GM18870 (cell line): ENCODE results near the gene C1QBP.
"Not testable (repeated sequence)": the region's sequence is repeated elsewhere in the genome, so short reads cannot be mapped to it uniquely, and the experiment has no call there.

Source experiments
- ATAC-seq: cut with Tn5 transposase; IDR thresholded peaks from one replicate; pipeline ENCODE4 v1.9.1; 2021; ENCODE audit warnings: moderate library complexity; ENCODE audit not compliant: unreplicated experiment

The C1QBP gene, protein sequence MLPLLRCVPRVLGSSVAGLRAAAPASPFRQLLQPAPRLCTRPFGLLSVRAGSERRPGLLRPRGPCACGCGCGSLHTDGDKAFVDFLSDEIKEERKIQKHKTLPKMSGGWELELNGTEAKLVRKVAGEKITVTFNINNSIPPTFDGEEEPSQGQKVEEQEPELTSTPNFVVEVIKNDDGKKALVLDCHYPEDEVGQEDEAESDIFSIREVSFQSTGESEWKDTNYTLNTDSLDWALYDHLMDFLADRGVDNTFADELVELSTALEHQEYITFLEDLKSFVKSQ

DNA sequence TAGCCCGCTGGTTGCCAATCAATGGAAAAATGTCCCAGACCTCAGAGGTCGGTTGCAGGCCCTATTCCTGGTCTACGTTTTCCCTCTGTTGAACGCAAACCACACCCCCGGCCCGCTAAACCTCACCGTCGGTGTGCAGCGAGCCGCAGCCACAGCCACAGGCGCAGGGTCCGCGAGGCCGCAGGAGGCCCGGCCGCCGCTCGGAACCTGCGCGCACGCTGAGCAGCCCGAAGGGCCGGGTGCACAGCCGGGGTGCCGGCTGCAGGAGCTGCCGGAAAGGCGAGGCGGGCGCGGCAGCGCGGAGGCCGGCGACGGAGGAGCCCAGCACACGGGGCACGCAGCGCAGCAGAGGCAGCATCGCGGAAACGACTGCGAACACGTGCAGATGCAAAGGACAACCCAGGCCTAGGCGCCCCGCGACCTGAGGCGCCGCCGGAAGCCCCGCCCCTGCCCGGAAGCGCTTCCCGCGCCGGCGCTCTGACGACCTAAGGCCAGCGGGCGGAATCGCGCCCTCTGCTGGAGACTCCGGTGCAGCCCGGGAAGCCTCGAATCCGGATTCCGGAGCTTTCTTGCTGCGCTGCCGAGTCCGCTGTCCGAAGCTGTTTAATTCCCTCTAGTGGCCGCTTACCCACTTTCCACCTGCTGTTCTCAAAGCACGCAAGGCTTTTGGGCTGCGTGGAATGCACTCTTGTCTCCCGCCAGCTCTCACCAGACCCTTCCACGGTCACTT lies at the start of gene C1QBP:
Gene C1QBP (minus strand): TSS at position 440 of the 730 bp plus-strand sequence. CDS start 82 bp downstream, at position 358.
- ATAC-seq, result peak; percentile 60

DNA sequence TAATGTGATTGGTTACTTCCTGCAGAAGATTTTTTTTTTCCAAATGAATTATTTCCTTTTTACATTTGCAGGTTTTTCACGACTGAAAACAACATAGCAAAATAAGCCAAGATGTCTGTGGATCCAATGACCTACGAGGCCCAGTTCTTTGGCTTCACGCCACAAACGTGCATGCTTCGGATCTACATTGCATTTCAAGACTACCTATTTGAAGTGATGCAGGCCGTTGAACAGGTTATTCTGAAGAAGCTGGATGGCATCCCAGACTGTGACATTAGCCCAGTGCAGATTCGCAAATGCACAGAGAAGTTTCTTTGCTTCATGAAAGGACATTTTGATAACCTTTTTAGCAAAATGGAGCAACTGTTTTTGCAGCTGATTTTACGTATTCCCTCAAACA lies 49.8 kb upstream of the C1QBP start:
- ATAC-seq, result no peak

DNA sequence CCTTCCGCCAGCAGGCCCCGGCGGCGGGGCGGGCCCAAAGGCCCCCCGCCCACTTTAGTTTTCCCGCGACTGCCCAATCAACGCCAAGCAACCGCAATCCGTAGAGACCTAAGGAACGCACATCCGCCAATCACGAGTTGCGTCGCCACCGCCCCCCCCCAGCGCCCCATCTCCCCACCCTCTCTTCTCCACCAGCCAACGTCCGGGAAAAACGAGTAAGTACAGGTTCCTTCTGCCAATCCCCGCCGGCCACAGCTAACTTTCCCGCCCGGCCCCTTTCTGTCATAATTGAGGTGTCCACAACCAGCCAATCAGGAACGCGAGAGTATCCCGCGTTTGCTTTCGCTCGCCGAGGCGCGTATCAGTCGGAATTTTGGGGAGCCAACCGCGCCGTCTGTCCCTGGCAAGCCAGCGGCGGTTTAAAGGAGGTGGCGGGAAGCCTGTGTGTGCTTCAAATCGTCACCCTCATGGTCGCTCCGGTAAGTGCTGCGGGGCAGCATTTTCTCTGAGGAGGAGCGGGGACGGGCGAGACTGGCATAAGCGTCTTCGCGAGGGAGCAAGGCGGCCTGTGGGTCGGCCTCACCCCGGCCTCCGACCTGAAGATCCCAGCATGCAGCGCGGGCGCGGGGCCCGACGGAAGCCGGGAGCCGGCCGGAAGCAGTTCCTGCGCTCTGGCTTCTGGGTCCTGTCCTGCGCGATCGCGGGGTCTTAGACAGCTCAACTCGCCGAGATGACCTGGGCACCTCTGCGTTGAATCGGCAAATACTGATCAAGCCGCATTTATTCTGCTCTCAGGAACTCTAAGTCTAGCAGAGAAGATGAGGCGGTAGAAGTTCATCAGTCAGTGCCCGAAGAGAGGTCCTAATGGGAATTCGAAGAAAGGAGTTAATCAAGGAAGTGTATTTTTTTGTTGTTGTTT lies 47.5 kb upstream of the C1QBP start, which contains the start of gene MIS12:
Gene MIS12 (plus strand): TSS at position 361 of the 919 bp plus-strand sequence. CDS start 2,297 bp downstream, outside the sequence.
- ATAC-seq, result peak; percentile 89

DNA sequence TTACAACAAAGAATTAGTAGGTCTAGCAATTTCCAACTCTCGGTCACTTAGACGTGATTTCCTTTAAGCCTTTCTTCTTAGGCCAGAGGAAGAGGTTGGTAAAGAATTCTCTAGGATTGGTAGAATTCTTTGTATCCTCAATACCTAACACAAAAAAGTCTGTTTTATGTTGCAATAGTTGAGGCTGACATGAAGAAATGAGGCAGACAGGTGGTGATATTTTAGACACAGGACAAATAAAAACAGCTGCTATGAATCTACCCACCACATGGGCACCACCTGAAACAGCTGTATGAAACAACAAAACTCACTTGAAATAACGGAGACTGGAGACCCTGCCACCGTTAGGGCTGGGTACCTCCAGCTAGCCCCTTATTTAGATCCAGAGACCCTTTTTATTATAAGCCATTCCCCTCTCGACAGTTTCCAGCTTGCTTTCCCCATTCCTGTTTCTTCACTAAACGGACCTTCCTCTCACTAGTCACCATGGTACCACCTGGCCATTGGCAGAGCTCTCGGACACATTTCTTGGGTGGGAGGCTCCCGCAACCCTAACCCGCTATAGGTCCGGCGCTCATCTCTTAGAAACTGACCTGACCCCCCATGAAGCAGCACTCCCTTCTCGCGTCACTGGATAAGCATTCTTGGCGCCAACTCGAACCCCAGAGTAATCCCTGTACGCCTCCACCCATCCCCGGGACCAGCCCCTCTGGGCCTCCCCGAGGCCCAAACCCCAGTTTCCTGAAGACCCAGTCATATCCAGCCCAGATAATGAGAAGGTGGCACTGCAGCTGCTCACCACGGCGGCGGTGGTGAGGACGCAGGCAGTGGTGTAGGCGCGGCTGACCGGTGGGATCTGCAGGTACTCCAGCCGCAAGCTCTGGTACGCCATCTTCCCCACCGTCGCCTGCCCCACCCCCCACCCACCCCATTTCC lies 46.6 kb upstream of the C1QBP start, which contains the start of gene DERL2:
Gene DERL2 (minus strand): TSS at position 909 of the 936 bp plus-strand sequence. CDS start 17 bp downstream, at position 892.
- peak; percentile 12 for ATAC-seq

DNA sequence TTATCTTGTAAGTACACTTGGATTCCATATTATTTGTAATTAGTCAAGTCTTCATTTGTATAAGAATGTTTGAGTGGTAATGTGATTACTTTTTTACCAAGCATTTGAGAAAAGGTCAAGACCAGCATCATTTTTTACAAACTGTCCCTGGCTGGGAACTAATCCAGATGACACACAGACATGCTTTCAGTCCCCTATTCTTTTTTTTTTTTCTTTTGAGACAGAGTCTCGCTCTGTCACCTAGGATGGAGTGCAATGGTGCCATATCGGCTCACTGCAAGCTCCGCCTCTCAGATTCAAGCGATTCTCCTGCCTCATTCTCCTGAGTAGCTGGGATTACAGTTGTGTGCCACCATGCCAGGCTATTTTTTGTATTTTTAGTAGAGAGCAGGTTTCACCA lies 42.5 kb upstream of the C1QBP start:
- ATAC-seq, result no peak

DNA sequence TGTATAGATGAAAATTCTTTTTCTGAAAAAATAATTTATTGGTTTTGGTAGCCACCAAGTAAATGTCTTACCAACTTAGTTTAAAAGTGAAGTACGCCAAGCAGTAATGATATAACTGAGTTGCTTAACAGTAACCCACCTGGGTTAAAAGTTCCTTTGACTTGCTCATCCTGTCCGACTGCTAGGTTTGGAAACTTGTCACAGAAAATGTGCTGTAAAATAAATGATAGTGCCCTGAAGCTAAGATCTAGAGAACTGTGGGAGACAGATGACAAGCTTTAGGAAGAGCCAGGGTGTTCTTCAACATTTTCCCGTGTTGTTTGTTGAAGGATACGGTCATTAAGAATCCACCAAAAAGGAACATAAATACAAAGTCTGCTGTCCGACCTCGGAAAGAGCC lies 42.0 kb upstream of the C1QBP start:
- no peak for ATAC-seq

DNA sequence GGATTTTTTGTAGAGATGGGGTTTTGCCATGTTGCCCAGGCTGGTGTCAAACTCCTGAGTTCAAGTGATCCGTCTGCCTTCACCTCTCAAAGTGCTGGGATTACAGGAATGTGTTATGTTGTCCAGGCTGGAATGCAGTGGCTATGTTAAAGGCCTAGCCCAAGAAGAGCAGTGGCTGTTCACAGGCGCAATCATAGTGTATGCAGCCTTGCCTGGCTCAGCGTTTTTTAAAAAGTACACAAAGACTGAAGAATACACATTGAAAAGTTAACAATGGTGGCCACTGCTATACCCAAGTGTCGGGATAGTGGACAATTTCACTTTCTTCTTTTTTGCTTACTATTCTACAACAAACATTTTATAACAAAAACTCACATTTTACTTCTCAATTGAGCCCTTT lies 40.0 kb upstream of the C1QBP start:
- no peak for ATAC-seq

DNA sequence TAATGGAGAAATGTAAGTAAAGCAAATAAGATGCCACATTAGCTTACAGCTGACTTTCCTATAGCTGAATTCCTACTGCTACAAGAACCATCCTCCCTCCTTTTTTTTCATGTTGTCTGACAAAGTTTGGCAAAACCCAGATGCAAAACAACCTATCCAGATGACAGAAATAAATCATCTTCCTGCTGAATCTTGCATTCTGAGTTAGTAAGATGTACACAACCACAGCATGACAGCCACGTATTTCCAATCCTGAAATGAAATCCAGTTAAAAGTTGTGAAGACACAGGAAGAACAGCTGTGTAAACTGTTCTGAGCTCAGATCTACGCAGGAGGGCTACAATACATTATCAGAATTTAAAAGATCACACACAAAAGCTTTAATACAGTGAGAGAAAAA lies 35.0 kb upstream of the C1QBP start:
- no peak for ATAC-seq

DNA sequence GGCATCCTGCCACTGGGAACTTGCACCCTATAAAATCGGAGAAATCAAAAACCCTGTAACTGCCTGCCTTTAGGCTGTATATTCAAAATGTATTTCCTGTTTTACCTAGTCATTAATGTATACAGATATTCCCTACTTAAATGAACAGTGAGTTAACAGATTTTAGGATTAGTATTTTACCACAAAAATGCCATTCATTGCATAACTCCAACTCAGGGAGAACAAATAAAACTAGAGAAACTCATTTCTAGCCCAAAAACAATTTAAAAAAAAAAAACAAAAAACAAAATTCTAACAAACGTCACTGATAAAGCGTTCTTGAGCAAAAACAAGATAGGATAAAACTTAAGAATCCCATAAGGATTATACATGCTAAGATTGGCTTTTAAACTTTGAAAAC lies 33.6 kb upstream of the C1QBP start:
- no peak for ATAC-seq

DNA sequence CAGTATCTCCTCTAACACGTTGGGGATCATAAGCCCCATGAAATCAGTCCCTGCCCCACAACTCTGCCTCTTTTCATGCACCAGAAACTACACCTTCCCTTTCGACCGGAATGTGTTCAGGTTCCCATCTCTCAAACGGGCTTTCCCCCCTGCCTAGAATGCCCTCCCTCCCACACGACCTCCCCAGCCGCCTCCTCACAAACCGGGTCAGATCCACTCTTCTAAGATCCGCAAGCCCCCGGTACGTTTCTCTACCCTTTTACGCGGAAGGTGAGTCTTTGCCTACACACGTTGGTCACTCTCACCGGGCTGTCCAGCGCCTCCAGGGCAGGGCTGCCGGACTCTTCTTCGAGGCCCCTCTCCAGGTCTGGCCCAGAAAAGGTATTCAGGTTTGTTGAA lies 29.1 kb upstream of the C1QBP start:
- no peak for ATAC-seq

DNA sequence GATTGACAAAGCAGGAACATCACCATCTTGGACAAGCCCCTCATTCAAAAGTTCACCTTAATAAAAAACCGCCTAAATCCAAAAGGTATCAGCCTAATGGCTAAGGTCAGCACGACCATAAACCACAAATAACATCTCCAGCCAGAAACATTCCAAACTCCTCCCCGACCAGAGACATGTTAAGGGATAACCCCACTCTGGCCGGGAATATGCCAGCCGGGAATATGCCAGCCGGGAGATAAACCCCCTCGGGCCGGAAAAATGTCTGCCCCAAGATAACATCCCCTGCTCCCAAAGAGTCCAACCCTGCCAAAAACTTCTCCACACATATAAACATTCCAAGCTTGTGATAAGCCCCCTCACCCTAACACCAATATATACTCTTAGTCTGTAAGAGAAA lies 28.5 kb upstream of the C1QBP start:
- ATAC-seq, result no peak

DNA sequence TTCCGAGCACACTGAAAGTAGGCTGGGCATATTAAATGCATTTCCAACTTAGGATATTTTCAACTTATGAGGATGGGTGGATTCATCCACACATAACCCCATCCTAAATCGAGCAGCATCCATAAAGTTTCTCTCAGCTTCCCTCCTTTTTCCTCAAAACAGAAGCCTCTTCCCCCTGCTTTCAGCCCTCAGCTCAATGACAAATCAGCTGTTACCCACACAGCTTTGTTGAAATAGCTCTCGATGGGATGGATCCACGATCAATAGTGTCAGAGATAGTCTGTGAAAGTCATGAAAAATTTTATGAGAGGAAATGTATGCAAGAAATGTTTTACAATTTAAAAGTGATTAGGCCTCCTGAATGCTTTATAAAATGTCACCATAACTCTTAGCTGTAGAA lies 27.3 kb upstream of the C1QBP start:
- ATAC-seq, result no peak

DNA sequence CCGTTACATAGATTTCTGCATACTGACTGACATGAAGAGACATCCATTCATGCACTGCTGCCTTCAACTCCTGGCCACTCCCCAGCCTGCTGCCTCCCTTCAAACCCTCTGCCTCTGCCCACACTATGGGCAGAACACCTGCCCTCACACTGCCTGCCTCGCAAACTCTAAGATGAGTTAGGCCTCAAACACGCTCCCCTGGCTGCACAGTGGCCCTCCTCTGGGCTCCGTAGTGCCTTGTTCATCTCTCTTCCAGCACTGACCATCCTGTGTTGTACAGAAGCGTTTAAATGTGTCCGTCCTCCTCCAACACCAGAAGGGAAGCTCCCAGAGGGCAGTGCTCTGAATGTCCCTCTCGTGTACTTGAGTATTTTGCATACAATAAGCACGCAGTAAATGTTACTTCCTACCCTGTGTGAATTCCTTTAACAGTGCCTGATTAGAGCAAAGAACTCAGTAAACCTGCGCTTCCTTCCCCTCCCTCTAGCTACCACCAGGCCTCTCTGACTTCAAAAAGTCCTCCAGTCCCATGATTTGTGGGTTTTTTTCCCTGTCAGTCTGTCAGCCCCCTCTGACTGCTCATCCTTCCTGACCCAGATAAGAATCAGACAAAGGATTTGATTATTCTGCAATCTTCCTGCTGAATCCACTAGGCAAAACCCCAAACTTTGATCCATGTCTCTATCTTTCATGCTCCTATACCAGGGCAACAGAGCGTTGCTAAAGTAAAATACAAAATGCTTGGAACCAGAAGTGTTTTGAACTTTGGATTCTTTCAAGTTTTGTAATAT lies 26.0 kb upstream of the C1QBP start:
- no peak for ATAC-seq

DNA sequence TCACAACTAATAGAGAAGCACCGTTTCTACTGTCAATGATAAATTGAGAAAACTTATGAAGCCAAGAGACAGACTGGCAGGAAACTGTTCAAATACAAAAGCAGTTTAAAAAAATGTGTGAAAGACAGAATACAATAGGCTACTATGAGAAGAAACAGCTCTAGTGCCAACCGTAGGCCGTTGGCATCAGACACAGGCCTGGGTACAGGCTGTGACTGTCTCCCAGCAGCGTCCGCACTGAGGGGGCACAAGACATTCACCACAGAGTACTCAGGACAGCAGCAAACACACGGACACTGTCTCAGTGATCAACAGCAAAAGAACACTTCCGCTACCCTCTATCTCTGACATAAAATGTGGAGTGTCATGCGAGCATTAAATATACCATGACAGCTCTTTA lies 7.8 kb upstream of the C1QBP start:
- ATAC-seq, result no peak

DNA sequence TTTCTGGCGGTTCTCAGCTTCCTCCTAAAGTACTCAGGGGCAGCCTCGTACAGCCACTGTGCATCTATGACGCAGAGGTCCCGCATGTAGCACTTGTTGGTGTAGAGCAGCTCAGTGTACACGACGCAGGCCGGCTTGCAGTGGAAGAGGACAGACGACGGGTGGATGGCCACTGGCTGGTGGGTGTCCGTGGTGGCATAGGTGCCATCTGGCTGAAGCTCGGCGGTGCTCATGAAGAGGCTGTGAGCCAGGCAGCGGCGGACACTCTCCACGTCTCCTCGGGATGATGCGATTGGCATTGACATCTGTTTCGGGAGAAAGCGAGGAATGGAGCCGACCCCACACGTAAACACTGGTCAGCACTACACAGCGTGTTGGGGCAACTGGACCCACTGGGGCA lies 5.3 kb upstream of the C1QBP start:
- ATAC-seq, result no peak

DNA sequence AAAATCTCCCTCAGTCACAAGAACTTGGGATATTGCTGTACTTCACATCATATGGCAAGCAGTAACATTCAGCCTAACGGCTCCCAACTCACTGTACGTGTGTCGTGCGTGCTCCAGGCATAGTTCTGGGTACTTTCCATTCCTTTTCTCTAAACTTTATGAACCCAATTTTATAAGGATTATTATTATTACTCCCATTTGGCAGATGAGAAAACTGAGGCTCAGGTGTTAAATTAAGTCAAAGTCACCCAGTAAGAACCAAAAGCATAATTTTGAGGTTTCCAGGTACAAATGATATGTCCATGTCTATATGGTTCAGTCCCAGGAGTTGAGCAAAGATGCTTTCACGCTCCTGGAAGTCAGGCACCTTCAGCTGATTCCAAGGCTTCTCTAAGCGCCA lies 4.8 kb upstream of the C1QBP start:
- no peak for ATAC-seq

DNA sequence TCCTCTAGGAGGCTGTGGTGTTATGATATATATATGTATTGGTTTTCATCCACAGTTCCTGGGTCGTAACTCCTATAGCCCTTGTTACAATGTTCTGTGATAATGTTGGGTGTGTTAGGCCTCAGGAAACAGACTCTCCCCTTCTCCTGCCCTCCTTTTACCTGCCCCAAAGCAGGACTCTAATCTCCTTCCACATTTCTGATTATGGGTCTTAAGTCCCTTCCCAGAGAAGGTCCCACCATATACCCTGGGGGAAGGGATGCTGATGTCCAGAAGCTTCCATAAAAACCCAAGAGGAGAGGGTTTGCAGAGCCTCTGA lies 450 bp upstream of the C1QBP start:
- ATAC-seq, result no peak

DNA sequence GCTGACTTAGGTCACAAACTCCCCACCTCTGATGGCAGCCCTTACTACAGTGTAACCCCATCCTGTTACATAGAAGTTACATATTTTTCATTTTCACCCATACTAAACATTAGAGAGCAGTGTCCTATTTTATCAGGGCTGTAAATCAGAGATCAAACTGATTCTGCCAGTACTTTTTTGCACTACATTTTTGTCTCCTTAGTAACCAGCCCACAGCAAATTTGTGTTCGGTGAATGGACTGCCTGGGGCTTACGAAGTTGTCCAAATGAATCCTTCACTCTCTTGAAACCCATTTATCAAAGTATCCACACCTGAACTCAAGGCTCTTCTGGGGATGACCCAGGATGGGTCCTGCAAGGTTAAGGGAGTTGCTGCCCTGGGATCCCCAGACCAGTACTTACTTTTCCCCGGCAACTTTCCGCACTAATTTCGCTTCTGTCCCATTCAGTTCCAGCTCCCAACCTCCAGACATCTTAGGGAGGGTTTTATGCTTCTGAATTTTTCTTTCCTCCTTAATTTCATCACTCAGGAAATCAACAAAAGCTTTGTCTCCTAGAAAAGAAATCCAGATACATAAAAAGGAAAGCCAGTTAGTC lies 1.1 kb downstream of the C1QBP start:
- ATAC-seq, result no peak

DNA sequence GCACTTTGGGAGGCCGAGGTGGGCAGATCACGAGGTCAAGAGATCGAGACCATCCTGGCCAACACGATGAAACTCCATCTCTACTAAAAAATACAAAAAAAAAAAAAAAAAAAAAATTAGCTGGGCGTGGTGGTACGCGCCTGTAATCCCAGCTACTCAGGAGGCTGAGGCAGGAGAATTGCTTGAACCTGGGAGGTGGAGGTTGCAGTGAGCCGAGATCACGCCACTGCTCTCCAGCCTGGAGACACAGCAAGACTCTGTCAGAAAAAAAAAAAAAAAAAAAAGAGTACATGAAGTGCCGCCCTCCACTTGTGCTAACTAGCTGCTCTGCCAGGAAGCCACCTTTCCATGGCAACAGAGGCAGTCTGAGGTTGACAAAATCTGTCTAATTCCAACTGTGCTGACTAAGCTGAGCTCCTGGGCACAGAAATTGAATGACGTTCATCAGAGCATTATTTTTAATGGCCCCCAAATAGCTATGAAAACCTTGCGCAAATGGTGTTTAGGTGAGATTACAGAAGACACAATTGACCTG lies 3.1 kb downstream of the C1QBP start:
- not testable (repeated sequence) for ATAC-seq
